H9 (cell line): ENCODE data around the gene CCDC28B. TPM values are rescaled to one million over a fixed set of nuclear protein-coding genes. Genes with fewer than 3 reads are reported as not detected.

Experiments used
- DNase-seq: peaks from one replicate; pipeline ENCODE4 v3.0.0-alpha.2; 2017
- H2AFZ ChIP-seq: one replicate; pipeline ENCODE4 v1.6.1; 2013; ENCODE audit warnings: mild to moderate bottlenecking, low read length, control low read depth, moderate library complexity
- H2AK5ac ChIP-seq: 2 replicates; pipeline ENCODE4 v1.6.1; 2013; ENCODE audit warnings: low read length, control low read depth, mixed read lengths; ENCODE audit not compliant: insufficient read length
- H2BK120ac ChIP-seq: one replicate; pipeline ENCODE4 v1.6.1; 2013; ENCODE audit warnings: low read depth, mild to moderate bottlenecking, low read length, control low read depth, inconsistent platforms; ENCODE audit not compliant: poor library complexity, severe bottlenecking
- H2BK12ac ChIP-seq: 2 replicates; pipeline ENCODE4 v1.6.1; 2013; ENCODE audit warnings: low read length, control low read depth, mixed read lengths, low read depth; ENCODE audit not compliant: insufficient read length
- H2BK15ac ChIP-seq: 2 replicates; pipeline ENCODE4 v1.6.1; 2013; ENCODE audit warnings: low read depth, low read length, control low read depth
- H2BK20ac ChIP-seq: one replicate; pipeline ENCODE4 v1.6.1; 2013; ENCODE audit warnings: low read depth, mild to moderate bottlenecking, low read length, control low read depth, inconsistent platforms; ENCODE audit not compliant: poor library complexity, severe bottlenecking
- H2BK5ac ChIP-seq: 2 replicates; pipeline ENCODE4 v1.6.1; 2013; ENCODE audit warnings: low read length, control low read depth, mixed read lengths; ENCODE audit not compliant: insufficient read length
- H3K14ac ChIP-seq: 2 replicates; pipeline ENCODE4 v1.6.1; 2013; ENCODE audit warnings: low read length, control low read depth; ENCODE audit not compliant: insufficient read depth
- H3K18ac ChIP-seq: 2 replicates; pipeline ENCODE4 v1.6.1; 2013; ENCODE audit warnings: low read depth, mild to moderate bottlenecking, mixed read lengths, low read length, control low read depth; ENCODE audit not compliant: insufficient read length
- H3K23ac ChIP-seq: 2 replicates; pipeline ENCODE4 v1.6.1; 2013; ENCODE audit warnings: low read length, control low read depth, mixed read lengths, low read depth; ENCODE audit not compliant: insufficient read length
- H3K23me2 ChIP-seq: 2 replicates; pipeline ENCODE4 v1.6.1; 2013; ENCODE audit warnings: low read depth, mild to moderate bottlenecking, mixed read lengths, low read length, control low read depth; ENCODE audit not compliant: insufficient read length, poor library complexity, severe bottlenecking
- H3K27ac ChIP-seq: 2 replicates; pipeline ENCODE4 v1.5.1; 2013; ENCODE audit warnings: low read length, control low read depth, mixed read lengths, low read depth; ENCODE audit not compliant: insufficient read length
- H3K27me3 ChIP-seq: 2 replicates; pipeline ENCODE4 v1.6.1; 2013; ENCODE audit warnings: low read length, control low read depth, inconsistent platforms; ENCODE audit not compliant: insufficient read depth
- H3K4ac ChIP-seq: 2 replicates; pipeline ENCODE4 v1.6.1; 2013; ENCODE audit warnings: low read depth, mild to moderate bottlenecking, control low read depth, inconsistent platforms, low read length, moderate library complexity
- H3K4me1 ChIP-seq: 2 replicates; pipeline ENCODE4 v1.6.1; 2013; ENCODE audit warnings: low read length, control low read depth, inconsistent platforms; ENCODE audit not compliant: insufficient read depth
- H3K4me2 ChIP-seq: 2 replicates; pipeline ENCODE4 v1.6.1; 2013; ENCODE audit warnings: low read length, control low read depth, mixed read lengths; ENCODE audit not compliant: insufficient read length, insufficient read depth
- H3K56ac ChIP-seq: 2 replicates; pipeline ENCODE4 v1.6.1; 2013; ENCODE audit warnings: low read depth, mild to moderate bottlenecking, mixed read lengths, low read length, control low read depth; ENCODE audit not compliant: insufficient read length
- H3K79me1 ChIP-seq: 2 replicates; pipeline ENCODE4 v1.6.1; 2013; ENCODE audit warnings: low read depth, mild to moderate bottlenecking, moderate library complexity, low read length, control low read depth, inconsistent platforms; ENCODE audit not compliant: insufficient read depth, poor library complexity, severe bottlenecking
- H3K79me2 ChIP-seq: 2 replicates; pipeline ENCODE4 v1.6.1; 2013; ENCODE audit warnings: low read length, control low read depth, inconsistent platforms; ENCODE audit not compliant: insufficient read depth
- H3K9ac ChIP-seq: 2 replicates; pipeline ENCODE4 v1.6.1; 2013; ENCODE audit warnings: low read length, control low read depth, mixed read lengths; ENCODE audit not compliant: insufficient read length; ENCODE audit errors: extremely low read depth
- H3K9me3 ChIP-seq: one replicate; pipeline ENCODE4 v1.6.1; 2013; ENCODE audit warnings: low read depth, low read length, inconsistent platforms; ENCODE audit not compliant: control insufficient read depth
- H3T11ph ChIP-seq: one replicate; pipeline ENCODE4 v1.6.1; 2013; ENCODE audit warnings: mild to moderate bottlenecking, low read length, control low read depth, inconsistent platforms
- H4K20me1 ChIP-seq: one replicate; pipeline ENCODE4 v1.6.1; 2013; ENCODE audit not compliant: control insufficient read depth, insufficient read length, insufficient read depth
- H4K5ac ChIP-seq: 2 replicates; pipeline ENCODE4 v1.6.1; 2013; ENCODE audit warnings: low read depth, mild to moderate bottlenecking, mixed read lengths, low read length, control low read depth; ENCODE audit not compliant: insufficient read length
- H4K8ac ChIP-seq: replicated peaks from 2 replicates; pipeline ENCODE4 v1.6.1; 2013; ENCODE audit warnings: low read length, control low read depth, mixed read lengths, low read depth; ENCODE audit not compliant: insufficient read length
- H4K91ac ChIP-seq: 2 replicates; pipeline ENCODE4 v1.6.1; 2013; ENCODE audit warnings: low read depth, mild to moderate bottlenecking, moderate library complexity, mixed read lengths, low read length, control low read depth; ENCODE audit not compliant: insufficient read length
- H3K27ac Mint-ChIP-seq, 3 experiments: 2 replicates in 2 of 3; 3 replicates in 1 of 3; pipeline ENCODE4 v1.8.0; 2020 to 2021; ENCODE audit warnings: mixed read lengths in 3 of 3, mild to moderate bottlenecking in 1 of 3, moderate library complexity in 1 of 3
- H3K27me3 Mint-ChIP-seq: 2 replicates; pipeline ENCODE4 v1.8.0; 2021; ENCODE audit warnings: low read depth, mild to moderate bottlenecking, moderate library complexity, mixed read lengths
- H3K36me3 Mint-ChIP-seq, 3 experiments: 2 replicates in 2 of 3; 3 replicates in 1 of 3; pipeline ENCODE4 v1.8.0; 2020 to 2021; ENCODE audit warnings: low read depth in 3 of 3, mixed read lengths in 3 of 3; ENCODE audit not compliant: insufficient read depth in 1 of 3
- H3K4me1 Mint-ChIP-seq, 2 experiments: 2 replicates each; pipeline ENCODE4 v1.8.0; 2020; ENCODE audit warnings: mixed read lengths in 2 of 2
- H3K4me3 Mint-ChIP-seq, 2 experiments: 2 replicates in 1 of 2; 3 replicates in 1 of 2; pipeline ENCODE4 v1.8.0; 2020 to 2021; ENCODE audit warnings: mild to moderate bottlenecking in 2 of 2, mixed read lengths in 2 of 2, moderate library complexity in 1 of 2
- H3K9me3 Mint-ChIP-seq, 2 experiments: 2 replicates in 1 of 2; 3 replicates in 1 of 2; pipeline ENCODE4 v1.8.0; 2020; ENCODE audit warnings: mild to moderate bottlenecking in 2 of 2, mixed read lengths in 2 of 2, moderate library complexity in 1 of 2
- WGBS: extraction: QIAGEN DNeasy Blood & Tissue Kit; methylation state at CpG from one replicate; pipeline ENCODE4 v1.1.7; 2013; ENCODE audit warnings: missing lambda C conversion rate, low lambda C conversion rate, mixed read lengths; ENCODE audit not compliant: insufficient read length; ENCODE audit errors: extremely low coverage; 5-methylcytosine and 5-hydroxymethylcytosine counted together
- total RNA-seq: library from RNA; stranded (reverse); gene quantifications from 2 replicates; pipeline ENCODE4 v1.2.1, GENCODE V29; 2021
- TF ChIP-seq, protein P1 (sequence below): fragments of 200-600 bp; sonication (generic); conservative IDR thresholded peaks from 3 replicates; pipeline ENCODE4 v1.8.0; 2021; ENCODE audit warnings: antibody characterized with exemption, mild to moderate bottlenecking

CCDC28B gene
- total RNA-seq, 1 experiment from 2014 or later, result 20.7 TPM

DNA sequence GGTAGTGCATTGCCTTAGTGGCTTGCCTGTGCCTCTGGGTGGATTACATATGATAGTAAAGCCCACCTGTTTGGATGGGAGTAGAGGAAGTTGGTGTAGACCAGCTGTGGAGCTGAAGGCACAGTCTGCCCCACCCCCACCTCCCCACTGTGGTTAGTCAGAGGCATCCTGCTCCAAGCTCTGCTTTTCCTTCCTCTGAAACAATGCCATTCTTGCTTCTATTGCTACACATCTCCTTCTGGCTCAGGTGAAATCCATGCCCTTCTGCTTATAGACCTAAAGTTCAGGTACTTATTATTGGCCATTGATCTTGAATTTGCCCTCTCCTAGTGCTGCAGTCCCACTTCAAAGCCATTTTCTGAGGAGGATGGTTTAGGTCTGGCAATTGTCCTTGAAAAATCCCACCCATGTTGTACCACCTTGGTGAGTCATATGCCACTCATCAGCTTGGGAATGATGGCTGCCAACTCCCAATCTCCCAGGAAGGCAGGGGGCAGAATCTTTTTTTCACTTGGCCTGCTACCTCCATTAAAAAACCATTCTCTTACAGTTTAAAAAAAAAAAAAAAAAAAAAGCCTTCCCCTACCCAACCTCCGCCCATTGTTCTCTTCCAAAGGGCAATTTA lies 27.7 kb upstream of the CCDC28B start:
- Histone ChIP-seq H3K79me2 (no peaks in the 10 kb centered on the region), H2AK5ac (no peak overlapping the region), H3K27ac (no peak overlapping the region), H2BK5ac (no peak overlapping the region), H3K27me3 (no peaks in the 10 kb centered on the region), H4K8ac (no peak overlapping the region), H3K56ac (no peak overlapping the region), H3K23ac (no peak overlapping the region), H3K4ac (no peak overlapping the region), H3K4me2 (no peak overlapping the region), H3K23me2 (no peaks in the 10 kb centered on the region), H4K91ac (no peak overlapping the region), H2BK12ac (no peak overlapping the region), H4K5ac (no peak overlapping the region), H2BK15ac (no peak overlapping the region), H3K9ac (no peak overlapping the region), H2BK120ac (no peak overlapping the region), H2AFZ (no peak overlapping the region), H3T11ph (no peak overlapping the region), H4K20me1 (no peaks in the 10 kb centered on the region), H2BK20ac (no peak overlapping the region), H3K4me1 (no peaks in the 10 kb centered on the region), H3K18ac (no peak overlapping the region), H3K79me1 (no peaks in the 10 kb centered on the region), H3K9me3 (no peaks in the 10 kb centered on the region), H3K14ac (no peak overlapping the region)
- Mint-ChIP-seq H3K4me1 (peaks cover under 1 to 1% of the 10 kb centered on the region in 2 experiments), H3K27ac (peak overlapping the region in 2 of 3 experiments; percentile 12 to 52; a peak in 2 of 7 replicates), H3K4me3 (no peak overlapping the region; a peak in 1 of 5 replicates), H3K27me3 (no peaks in the 10 kb centered on the region), H3K9me3 (no peaks in the 10 kb centered on the region), H3K36me3 (peaks cover 28 to 71% (median 54%) of the 10 kb centered on the region in 3 experiments; a peak in 6 of 7 replicates)
- no peak for DNase-seq
- TF ChIP-seq, protein P1, sequence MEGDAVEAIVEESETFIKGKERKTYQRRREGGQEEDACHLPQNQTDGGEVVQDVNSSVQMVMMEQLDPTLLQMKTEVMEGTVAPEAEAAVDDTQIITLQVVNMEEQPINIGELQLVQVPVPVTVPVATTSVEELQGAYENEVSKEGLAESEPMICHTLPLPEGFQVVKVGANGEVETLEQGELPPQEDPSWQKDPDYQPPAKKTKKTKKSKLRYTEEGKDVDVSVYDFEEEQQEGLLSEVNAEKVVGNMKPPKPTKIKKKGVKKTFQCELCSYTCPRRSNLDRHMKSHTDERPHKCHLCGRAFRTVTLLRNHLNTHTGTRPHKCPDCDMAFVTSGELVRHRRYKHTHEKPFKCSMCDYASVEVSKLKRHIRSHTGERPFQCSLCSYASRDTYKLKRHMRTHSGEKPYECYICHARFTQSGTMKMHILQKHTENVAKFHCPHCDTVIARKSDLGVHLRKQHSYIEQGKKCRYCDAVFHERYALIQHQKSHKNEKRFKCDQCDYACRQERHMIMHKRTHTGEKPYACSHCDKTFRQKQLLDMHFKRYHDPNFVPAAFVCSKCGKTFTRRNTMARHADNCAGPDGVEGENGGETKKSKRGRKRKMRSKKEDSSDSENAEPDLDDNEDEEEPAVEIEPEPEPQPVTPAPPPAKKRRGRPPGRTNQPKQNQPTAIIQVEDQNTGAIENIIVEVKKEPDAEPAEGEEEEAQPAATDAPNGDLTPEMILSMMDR, result no peak
- WGBS, result no CpG with 5 or more reads among the region's 1 CpG
